Endothelial cell of umbilical vein (primary cell): ENCODE data around the gene CLIP1. TPM values are rescaled to one million over a fixed set of nuclear protein-coding genes. Genes with fewer than 3 reads are reported as not detected.

Source experiments
- BruUV-seq: library from RNA; stranded (reverse); fragments of 400-500 nt; replicated peaks from 2 replicates; lab custom pipeline; 2021; lab: Mats Ljungman, UMichigan
- CTCF ChIA-PET: fragments of 300-600, 350-600 bp; sonication (Branson Sonifier 250); formaldehyde crosslinking; loops from one replicate; lab custom pipeline; 2021; ENCODE audit warnings: antibody characterized with exemption, inconsistent platforms; lab: Charles Lee
- POLR2A ChIA-PET: fragments of 300-600, 350-600 bp; sonication (Branson Sonifier 250); formaldehyde crosslinking; loops from one replicate; lab custom pipeline; 2021; ENCODE audit warnings: antibody characterized with exemption, inconsistent platforms; lab: Charles Lee
- DNase-seq: peaks from one replicate; pipeline ENCODE4 v3.0.0-alpha.2; 2011; ENCODE audit warnings: low read depth, low spot score
- FAIRE-seq: peaks from 2 replicates; lab custom pipeline; 2011; peaks lifted over from hg19 to GRCh38; lab: Jason Lieb, UNC
- H2AFZ ChIP-seq: 2 replicates; pipeline ENCODE4 v1.6.0; 2012; ENCODE audit warnings: low read depth, low read length, control low read depth, inconsistent platforms
- H3K27ac ChIP-seq: 2 replicates; pipeline ENCODE4 v1.5.1; 2011; ENCODE audit warnings: low read depth, mild to moderate bottlenecking, control low read depth, low read length, moderate library complexity; ENCODE audit not compliant: insufficient read depth
- H3K27me3 ChIP-seq, 2 experiments: 2 replicates each; pipeline versions ENCODE4 v1.6.0 to v1.6.1; 2011; ENCODE audit warnings: low read length in 2 of 2, mixed read lengths in 1 of 2; ENCODE audit not compliant: control insufficient read depth in 2 of 2, insufficient read depth in 2 of 2
- H3K36me3 ChIP-seq, 2 experiments: 2 replicates in 1 of 2; 3 replicates in 1 of 2; pipeline ENCODE4 v1.5.1; 2011; ENCODE audit warnings: low read length in 2 of 2, mild to moderate bottlenecking in 1 of 2, moderate library complexity in 1 of 2; ENCODE audit not compliant: control insufficient read depth in 2 of 2, insufficient read depth in 2 of 2; ENCODE audit errors: extremely low read depth in 1 of 2
- H3K4me1 ChIP-seq: 3 replicates; pipeline ENCODE4 v1.5.1; 2011; ENCODE audit warnings: mild to moderate bottlenecking, low read length; ENCODE audit not compliant: control insufficient read depth, insufficient read depth; ENCODE audit errors: extremely low read depth
- H3K4me2 ChIP-seq: 2 replicates; pipeline ENCODE4 v1.6.1; 2011; ENCODE audit warnings: low read length, control low read depth, mixed read lengths; ENCODE audit not compliant: insufficient read depth
- H3K4me3 ChIP-seq, 3 experiments: fragments of 200-600 bp in 1 of 3; sonication (generic), shearing (Covaris generic) in 1 of 3; replicated peaks in 1 of 3; 2 replicates each; pipeline ENCODE4 v1.5.1; 2011 to 2016; ENCODE audit warnings: control low read depth in 3 of 3, low read length in 3 of 3, mild to moderate bottlenecking in 2 of 3, inconsistent platforms in 1 of 3, low read depth in 1 of 3, moderate library complexity in 1 of 3; ENCODE audit not compliant: insufficient read depth in 1 of 3
- H3K79me2 ChIP-seq: 2 replicates; pipeline ENCODE4 v1.6.0; 2012; ENCODE audit warnings: low read length, inconsistent platforms; ENCODE audit not compliant: control insufficient read depth, insufficient read depth
- H3K9ac ChIP-seq: replicated peaks from 2 replicates; pipeline ENCODE3; 2011; ENCODE audit warnings: low read length, control low read depth; ENCODE audit not compliant: insufficient read depth; ENCODE audit errors: extremely low read depth
- H3K9me1 ChIP-seq: replicated peaks from 3 replicates; pipeline ENCODE4 v1.6.0; 2011; ENCODE audit warnings: mild to moderate bottlenecking, low read length; ENCODE audit not compliant: control insufficient read depth, insufficient read depth; ENCODE audit errors: extremely low read depth
- H3K9me3 ChIP-seq: replicated peaks from 2 replicates; pipeline ENCODE4 v1.5.1; 2012; ENCODE audit warnings: low read length, inconsistent platforms; ENCODE audit not compliant: control insufficient read depth, insufficient read depth
- H4K20me1 ChIP-seq: replicated peaks from 2 replicates; pipeline ENCODE3; 2011; ENCODE audit warnings: mild to moderate bottlenecking, low read length; ENCODE audit not compliant: control insufficient read depth, insufficient read depth; ENCODE audit errors: extremely low read depth
- CTCF ChIP-seq, 2 donors: IDR thresholded peaks; 1 replicate in 1 of 2; 2 replicates in 1 of 2; pipeline ENCODE4 v1.5.1; 2011; ENCODE audit warnings: low read length in 2 of 2, mild to moderate bottlenecking in 2 of 2, moderate library complexity in 2 of 2, control low read depth in 1 of 2, inconsistent platforms in 1 of 2, low read depth in 1 of 2; ENCODE audit not compliant: insufficient read depth in 1 of 2; ENCODE audit errors: extremely low read depth in 1 of 2
- EZH2 ChIP-seq: IDR thresholded peaks from 2 replicates; pipeline ENCODE4 v1.6.1; 2012; ENCODE audit warnings: borderline replicate concordance, low read depth, mild to moderate bottlenecking, moderate library complexity, low read length, inconsistent platforms; ENCODE audit not compliant: severe bottlenecking
- FOS ChIP-seq: IDR thresholded peaks from 2 replicates; pipeline ENCODE4 v1.6.1; 2011; ENCODE audit warnings: mild to moderate bottlenecking, low read length, moderate library complexity, borderline replicate concordance; ENCODE audit not compliant: insufficient read depth
- GATA2 ChIP-seq: IDR thresholded peaks from 2 replicates; pipeline ENCODE4 v1.7.0; 2011; ENCODE audit warnings: low read depth, mild to moderate bottlenecking, moderate library complexity, mixed read lengths, low read length; ENCODE audit not compliant: insufficient read length, insufficient read depth
- JUN ChIP-seq: IDR thresholded peaks from 2 replicates; pipeline ENCODE4 v1.6.1; 2011; ENCODE audit warnings: borderline replicate concordance, low read depth; ENCODE audit not compliant: insufficient read length, insufficient read depth
- MAX ChIP-seq: IDR thresholded peaks from 2 replicates; pipeline ENCODE4 v1.6.1; 2011; ENCODE audit not compliant: insufficient read depth, insufficient read length
- MYC ChIP-seq: IDR thresholded peaks from one replicate; pipeline ENCODE4 v1.6.1; 2011; ENCODE audit warnings: mild to moderate bottlenecking, low read depth, low read length
- POLR2A ChIP-seq: IDR thresholded peaks from 2 replicates; pipeline ENCODE4 v1.6.1; 2012; ENCODE audit warnings: low read depth, mild to moderate bottlenecking, control low read depth, low read length
- POLR2AphosphoS5 ChIP-seq: IDR thresholded peaks from 2 replicates; pipeline ENCODE4 v1.6.1; 2012; ENCODE audit warnings: low read depth, mild to moderate bottlenecking, control low read depth, low read length, moderate library complexity; ENCODE audit not compliant: insufficient read depth
- dilution Hi-C: fragments of 300-500 bp; cut with MboI; formaldehyde crosslinking; loops from one replicate; pipeline ENCODE4 v1.15.0; 2019; ENCODE audit warnings: low sequenced_read_pairs; ENCODE audit not compliant: extremely low pct_ligation_motif_present
- intact Hi-C: fragments of 100-400 bp; cut with micrococcal nuclease; formaldehyde crosslinking; loops from one replicate; pipeline ENCODE4 v1.10.0; 2022
- polyA plus RNA-seq, 4 experiments: library from polyadenylated mRNA; depleted of rRNA in 3 of 4; stranded (reverse) in 3 of 4; unstranded in 1 of 4; fragments of >200 nt; gene quantifications; 2 replicates each; pipeline versions ENCODE4 v1.2.1 to v1.2.3, GENCODE V29; 2011 to 2012; ENCODE audit warnings: missing spikeins in 1 of 4
- total RNA-seq: library from RNA; stranded (reverse); gene quantifications from 2 replicates; pipeline ENCODE4 v1.2.3, GENCODE V29; 2021

CLIP1 gene
- total and polyA plus RNA-seq, 2 donors (not counting 3 experiments of a cell fraction or from before 2014, with no cell fraction given), result 56.5 to 84.3 TPM

- peak overlapping the region; percentile 76 for H3K4me2 ChIP-seq
- TSS peak; percentile 54 for BruUV-seq
- no peaks in the 10 kb centered on the region for H3K9me3 ChIP-seq
- H4K20me1 ChIP-seq, result no peaks in the 10 kb centered on the region
- H3K36me3 ChIP-seq, result peaks cover 1 to 6% of the 10 kb centered on the region in 2 experiments
- H3K4me3 ChIP-seq, result peak overlapping the region; percentile 48 to 86 (median 66)
- intact Hi-C loops, result loop anchor here (1.0 kb wide), 1 partner anchor 40 kb away; the partner anchor contains the start of gene DIABLO
- no peak for FAIRE-seq
- ChIA-PET CTCF (no interaction called here), POLR2A (no interaction called here)
- dilution Hi-C loops, result no loop called here
- H3K9me1 ChIP-seq, result no peaks in the 10 kb centered on the region
- H3K4me1 ChIP-seq, result peaks cover 12% of the 10 kb centered on the region
- TF ChIP-seq FOS (no peak), MYC (no peak), EZH2 (no peak), JUN (no peak), POLR2AphosphoS5 (no peak), POLR2A (no peak), CTCF (IDR thresholded peaks at IDR 0.05; ENCODE audit: extremely low read depth in 1 of 2, insufficient read depth in 1 of 2, low read depth in 1 of 2, low read length in 2 of 2) (no peak), GATA2 (no peak), MAX (no peak)
- no peaks in the 10 kb centered on the region for H3K27me3 ChIP-seq
- peak overlapping the region; percentile 89 for H3K9ac ChIP-seq
- peak overlapping the region; percentile 42 for H2AFZ ChIP-seq
- H3K79me2 ChIP-seq, result peaks cover 3% of the 10 kb centered on the region
- DNase-seq, result no peak
- peak overlapping the region; percentile 48 for H3K27ac ChIP-seq
Measured at GRCh38 chr12:122265886-122266229, 156.6 kb downstream of the CLIP1 start.
